Measurements from ENCODE around the gene MAN1C1.
A peak's percentile ranks its signal among the peaks of the same experiment; 100 is the strongest.

- peak; percentile 30 for TF ChIP-seq CTCF (IDR thresholded peaks at IDR 0.05)
- no peak for TF ChIP-seq GABPA (IDR thresholded peaks at IDR 0.05; ENCODE audit: low read depth)
Observed at GRCh38 chr1:25610822-25611630, 5.6 kb upstream of the MAN1C1 start.
